GM18526 (cell line): ENCODE results near the gene CNNM4.
A peak's percentile ranks its signal among the peaks of the same experiment; 100 is the strongest.

Source experiments
- POLR2A ChIP-seq: IDR thresholded peaks from 3 replicates; pipeline ENCODE4 v1.6.1; 2011; ENCODE audit not compliant: insufficient read length; ENCODE audit errors: extremely low read depth

Gene CNNM4

DNA sequence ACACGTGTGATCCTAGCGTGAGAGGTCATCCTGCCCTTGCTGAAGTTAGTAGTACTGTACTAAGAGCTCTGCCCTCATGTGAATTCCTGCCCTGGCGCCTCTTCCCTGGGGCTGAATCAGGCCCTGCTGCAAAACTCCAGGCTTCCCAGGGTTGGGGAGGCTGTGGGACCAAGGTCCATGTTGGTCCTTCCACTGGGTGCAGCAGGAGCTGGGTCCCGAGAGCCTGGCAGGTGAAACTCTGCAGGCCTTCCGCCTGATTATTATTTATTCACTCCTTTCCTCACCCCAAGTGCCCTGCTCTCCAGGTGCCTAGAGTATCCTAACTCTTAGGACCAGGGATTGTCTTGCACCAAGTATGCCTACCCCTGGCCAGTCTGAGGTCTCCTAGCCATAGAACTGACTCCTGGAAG lies 50.1 kb downstream of the CNNM4 start:
- TF ChIP-seq POLR2A = no peak

DNA sequence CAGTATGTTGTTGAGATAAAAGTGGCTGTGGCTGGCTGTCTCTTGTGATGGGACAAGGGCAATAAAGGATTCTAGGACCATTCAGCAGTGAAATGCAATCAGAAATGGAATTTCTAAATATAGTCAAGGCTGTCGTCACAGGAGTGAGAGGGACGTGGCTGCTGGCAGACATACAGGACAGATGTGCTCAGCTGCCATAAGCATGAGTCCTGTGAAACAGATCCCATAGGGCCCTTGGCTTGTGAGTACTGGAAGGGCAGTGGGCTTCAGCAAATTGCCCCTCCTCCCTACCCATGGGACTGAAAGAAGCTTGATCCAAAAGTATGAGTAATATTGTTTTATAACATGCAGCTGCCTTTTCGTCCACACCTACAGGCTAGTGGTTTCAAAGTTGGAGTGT lies 51.2 kb downstream of the CNNM4 start:
- TF ChIP-seq POLR2A = no peak

DNA sequence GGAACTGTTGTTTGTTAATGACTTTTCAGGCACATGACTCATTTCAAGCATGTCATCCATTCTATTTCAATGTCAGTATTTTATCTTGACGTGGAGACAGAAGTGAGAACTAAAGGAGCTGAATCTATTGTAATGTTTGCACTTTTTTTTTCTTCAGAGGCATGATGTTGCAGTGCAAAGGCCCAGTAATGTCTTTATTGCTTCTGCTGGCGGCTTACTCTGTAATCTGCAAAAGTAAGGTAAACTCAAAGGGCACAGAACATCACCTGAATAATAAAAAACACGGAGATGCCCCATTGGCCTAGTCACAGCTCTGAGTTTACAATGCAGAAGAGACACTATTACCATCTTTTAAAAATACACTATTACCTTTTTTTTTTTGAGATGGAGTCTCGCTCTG lies 53.0 kb downstream of the CNNM4 start:
- no peak for TF ChIP-seq POLR2A

DNA sequence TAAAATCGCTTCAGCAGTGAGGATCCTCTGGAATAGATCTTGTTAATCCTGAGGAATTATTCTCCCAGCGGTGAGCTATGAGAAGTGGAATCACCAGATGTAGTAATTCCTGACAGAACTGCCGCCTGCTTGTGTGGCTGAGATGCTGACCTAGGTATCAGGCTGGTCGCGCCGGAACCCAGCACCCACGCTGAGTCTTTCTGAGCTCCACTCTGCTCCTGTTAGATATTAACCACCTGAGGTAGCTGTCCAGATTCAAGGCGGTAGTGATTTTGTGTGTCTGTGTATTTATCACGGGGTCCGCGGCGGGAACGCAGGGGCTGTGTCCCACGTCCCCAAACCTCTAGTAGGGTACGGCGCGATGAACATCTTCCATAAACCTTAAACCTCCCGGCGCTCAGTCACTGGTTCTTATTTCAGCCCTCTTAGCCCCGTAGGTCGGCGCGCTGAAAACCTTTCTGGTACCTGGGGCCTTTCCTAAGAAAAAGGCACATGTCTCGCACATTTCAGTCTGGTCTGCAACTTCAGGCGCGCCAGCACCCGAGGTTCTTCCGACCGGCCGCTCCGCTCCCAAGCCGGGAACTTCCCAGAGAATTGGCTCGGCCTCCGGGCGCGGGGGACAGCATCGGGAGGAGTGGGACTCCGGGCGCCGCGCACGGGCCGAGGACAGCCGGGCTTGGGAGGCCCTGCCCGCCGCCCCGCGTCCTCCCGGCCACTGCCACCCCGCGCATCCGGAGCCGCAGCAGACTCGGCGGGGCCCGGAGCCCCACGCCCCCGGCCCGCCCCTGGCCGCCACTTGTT lies 54.8 kb downstream of the CNNM4 start:
- no peak for TF ChIP-seq POLR2A

DNA sequence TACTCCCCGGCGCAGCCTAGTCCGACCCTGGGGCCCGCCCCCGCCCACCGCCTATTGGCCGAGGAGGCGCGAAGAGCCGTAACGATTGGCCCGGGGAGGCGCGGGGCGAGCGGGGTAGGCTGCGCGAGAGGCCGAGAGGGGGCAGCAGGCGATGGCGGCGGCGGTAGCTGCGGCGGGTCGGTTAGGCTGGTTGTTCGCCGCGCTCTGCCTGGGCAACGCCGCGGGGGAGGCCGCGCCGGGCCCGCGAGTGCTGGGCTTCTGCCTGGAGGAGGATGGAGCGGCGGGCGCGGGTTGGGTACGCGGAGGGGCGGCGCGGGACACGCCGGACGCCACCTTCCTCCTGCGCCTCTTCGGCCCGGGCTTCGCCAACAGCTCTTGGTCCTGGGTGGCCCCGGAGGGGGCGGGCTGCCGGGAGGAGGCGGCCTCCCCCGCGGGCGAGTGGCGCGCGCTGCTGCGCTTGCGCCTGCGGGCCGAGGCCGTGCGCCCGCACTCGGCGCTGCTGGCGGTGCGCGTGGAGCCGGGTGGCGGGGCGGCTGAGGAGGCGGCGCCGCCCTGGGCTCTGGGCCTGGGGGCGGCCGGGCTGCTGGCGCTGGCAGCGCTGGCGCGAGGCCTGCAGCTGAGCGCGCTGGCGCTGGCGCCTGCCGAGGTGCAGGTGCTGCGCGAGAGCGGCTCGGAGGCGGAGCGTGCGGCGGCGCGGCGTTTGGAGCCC lies 55.6 kb downstream of the CNNM4 start, which contains the start of gene CNNM3:
Gene CNNM3, plus strand, starts transcription at position 142 of the 709 bp plus-strand sequence. Its CDS starts 10 bp downstream, at position 152.
- TF ChIP-seq POLR2A = peak; percentile 74

DNA sequence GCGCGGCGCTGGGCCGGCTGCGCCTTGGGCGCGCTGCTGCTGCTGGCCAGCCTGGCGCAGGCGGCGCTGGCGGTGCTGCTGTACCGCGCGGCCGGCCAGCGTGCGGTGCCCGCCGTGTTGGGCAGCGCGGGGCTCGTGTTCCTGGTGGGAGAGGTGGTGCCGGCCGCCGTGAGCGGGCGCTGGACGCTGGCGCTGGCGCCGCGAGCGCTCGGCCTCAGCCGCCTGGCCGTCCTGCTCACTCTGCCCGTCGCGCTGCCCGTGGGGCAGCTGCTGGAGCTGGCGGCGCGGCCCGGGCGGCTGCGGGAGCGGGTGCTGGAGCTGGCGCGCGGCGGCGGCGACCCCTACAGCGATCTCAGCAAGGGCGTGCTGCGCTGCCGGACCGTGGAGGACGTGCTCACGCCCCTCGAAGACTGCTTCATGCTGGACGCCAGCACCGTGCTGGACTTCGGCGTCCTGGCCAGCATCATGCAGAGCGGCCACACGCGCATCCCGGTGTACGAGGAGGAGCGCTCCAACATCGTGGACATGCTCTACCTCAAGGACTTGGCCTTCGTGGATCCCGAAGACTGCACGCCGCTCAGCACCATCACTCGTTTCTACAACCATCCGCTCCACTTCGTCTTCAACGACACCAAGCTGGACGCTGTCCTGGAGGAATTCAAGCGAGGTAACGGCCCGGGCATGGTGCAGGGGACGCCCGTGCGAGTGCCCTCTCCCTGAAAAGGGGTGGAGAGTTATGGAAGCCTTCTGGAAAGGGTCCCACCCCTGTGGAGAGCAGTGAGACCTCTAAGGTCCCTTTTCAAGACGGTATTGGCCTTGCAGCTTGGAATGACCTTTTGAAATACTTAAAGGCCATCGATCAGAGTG lies 56.4 kb downstream of the CNNM4 start:
- no peak for TF ChIP-seq POLR2A

DNA sequence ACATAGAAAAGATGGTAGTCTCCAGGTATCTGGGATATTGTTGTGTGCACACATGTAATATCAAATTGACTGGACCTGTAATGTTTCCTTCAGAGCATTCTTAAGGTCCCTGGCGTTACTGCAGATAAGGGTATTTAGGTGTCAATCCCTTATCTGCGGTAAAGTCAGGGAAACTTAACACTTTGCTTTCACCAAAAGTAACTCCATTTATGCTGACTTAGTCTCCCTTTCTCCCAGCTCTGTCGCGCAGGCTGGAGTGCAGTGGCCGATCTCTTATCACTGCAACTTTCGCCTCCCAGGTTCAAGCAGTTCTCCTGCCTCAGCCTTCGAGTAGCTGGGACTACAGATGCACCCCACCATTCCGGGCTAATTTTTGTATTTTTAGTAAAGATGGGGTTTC lies 57.2 kb downstream of the CNNM4 start:
- TF ChIP-seq POLR2A = no peak

DNA sequence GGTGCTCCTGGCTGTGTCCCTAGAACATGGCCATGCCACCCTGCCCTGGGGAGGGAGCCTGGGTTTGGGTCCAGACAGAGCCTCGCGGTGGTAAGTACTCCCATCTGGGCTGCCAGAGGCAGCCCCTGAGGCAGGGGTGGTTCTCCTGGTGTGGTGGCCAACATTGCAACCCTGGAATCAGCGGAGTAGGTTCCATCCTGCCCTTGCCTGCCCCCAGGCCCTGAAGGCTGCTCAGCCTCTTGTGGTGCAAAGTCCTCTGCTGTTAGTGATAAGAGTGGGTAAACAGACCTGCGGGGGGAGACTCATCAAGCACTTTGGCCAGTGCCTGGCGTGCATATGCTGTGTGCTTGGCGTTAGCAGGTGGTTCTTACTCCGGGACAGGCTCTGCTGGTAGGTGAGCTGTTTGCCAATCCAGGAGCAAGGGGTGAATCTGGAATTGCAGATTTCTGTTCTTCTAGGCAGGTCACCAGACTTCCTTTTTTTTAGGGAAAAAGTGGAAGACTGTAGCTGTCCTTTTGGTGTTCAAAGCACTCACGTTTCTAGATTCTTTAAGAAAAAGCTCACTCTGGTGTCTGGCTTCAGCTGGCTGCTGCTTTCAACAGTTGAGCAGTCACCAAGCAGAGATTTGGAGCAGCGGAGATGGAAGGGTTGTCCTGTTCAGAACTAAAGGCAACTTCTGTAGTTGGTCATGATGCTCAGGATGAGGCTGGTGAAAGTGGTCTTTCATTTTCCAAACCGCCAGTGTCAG lies 58.6 kb downstream of the CNNM4 start:
- no peak for TF ChIP-seq POLR2A

DNA sequence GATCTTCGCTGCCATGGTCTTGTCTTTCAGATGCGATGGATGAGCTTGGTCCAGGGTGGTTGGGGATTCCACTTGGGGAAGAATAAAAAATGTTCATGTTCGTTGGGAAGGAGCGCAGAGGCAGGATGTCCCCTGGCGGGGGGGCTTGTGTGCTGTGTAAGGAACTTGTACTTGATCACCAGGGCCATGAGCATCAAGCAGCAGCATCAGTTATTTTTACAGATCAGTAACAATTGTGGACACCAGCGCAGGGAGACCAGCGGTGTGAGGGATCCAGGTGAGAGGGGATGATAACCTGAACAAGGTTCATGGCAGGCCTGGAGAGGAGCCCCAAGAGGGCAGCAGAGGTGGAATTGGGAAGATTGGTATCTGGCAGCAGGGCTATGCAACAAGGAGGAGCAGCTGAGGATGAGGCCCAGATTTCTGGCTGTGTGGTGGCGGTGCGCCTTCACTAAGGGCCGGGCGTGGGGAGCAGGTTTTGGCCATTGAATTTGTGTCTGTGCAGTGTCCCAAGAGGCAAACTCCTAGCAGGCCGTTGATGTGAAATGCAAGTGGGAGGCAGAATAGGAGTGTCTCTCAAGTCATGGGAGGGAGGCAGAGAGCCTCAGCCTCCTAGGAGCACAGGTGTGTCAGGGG lies 59.3 kb downstream of the CNNM4 start:
- TF ChIP-seq POLR2A = no peak

DNA sequence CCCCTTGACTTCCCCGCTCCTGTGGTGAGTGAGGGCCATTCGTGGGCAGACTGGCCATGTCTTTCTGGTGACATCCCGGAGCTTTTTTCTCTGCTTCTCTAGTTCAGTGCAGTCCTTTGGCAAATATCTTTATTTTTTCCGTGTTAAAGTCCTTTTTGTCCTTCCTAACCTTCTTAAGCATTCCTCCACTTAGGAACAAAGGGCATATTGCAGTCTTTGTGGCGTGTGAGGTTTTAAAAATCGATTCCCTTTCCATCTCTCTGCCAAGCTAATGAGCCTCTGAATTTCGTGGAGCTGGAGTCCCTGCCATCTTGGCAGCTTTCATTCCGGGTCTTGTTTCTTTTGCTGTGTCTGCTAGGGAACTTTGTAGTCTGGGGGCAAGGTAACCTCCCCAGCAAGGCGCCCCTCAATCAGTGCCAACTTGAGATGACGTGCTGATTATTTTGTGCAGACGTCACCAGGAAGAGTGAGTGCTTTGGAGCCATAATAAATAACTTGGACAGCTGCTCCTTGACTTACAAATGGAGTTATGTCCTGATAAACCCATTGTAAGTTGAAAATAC lies 60.5 kb downstream of the CNNM4 start:
- no peak for TF ChIP-seq POLR2A

DNA sequence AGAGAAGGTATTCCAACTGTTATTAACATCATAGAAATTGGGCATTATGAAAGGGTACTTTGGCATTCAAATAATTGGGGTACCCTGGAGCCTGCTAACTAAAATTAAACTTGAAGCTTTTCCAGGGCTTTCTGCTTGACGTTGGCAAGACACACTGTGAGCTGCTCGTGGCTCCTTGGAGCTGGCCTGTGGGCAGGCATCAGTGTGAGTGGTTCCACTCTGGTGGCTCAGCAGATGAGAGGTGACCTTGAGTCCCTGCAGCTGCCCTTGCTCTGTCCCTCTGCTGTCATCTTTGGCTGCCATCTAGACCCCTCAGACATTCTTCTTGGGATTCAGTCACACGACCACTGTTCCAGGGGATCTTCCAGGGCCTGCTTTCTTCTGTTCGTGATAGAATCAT lies 62.1 kb downstream of the CNNM4 start:
- no peak for TF ChIP-seq POLR2A

DNA sequence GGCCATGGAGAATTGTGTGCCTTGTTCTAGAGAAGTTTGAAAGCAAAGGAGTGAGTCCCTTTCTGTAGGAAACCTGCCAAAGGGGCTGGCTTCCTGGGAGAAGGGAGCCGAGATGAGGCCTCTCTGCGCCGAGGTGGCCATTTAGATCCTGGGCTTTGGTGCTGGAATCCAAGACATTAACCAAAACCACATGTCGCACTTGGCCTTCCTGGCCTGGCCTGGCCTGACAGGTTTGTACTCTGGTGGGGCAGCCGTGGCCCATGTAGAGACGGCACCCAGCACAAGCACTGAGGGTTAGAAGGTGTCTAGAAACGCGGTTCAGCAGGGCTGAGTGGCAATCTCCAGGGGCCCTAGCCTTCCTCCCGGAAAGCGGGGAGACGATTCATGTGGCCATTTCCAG lies 62.5 kb downstream of the CNNM4 start:
- no peak for TF ChIP-seq POLR2A

DNA sequence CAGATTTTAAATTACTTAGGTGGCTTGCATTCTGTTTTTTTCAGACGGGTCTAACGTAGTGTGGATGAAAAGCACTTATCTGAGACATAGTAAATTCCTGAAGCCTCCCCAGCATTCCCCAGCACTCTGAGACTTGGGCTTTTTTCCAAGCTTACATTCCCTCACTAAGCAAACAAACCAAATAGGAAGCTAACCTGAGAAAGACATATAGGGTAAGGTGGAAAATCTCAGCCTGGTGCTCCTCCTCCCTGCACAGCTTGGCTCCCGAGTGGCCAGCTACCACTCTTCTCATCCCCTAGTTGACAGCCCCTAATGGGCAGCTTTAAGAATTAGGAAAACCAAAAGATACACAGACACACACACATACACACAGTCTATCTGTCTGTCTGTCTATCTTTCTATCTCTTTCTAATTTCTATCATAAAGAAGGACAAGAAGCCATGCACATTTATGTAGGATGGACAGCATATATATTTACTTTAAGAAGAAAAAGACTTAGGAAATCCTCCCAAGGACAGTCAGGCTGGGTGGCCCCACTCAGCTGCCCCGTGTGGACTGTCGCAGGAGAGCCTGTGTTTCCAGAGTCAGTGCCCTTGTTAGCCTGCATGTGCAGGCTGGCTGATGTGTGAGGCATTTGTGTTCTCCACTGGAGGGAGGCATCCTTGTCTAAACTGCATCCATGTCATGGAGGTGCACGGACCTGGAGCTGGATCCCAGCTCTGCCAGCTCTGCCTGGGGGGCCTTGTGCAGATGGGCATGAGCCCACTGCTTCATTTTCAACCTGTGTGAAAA lies 63.6 kb downstream of the CNNM4 start:
- no peak for TF ChIP-seq POLR2A
